Colonic mucosa (tissue), 4 donors: ENCODE measurements around the gene CYFIP1. TPM values are rescaled to one million over a fixed set of nuclear protein-coding genes. Genes with fewer than 3 reads are reported as not detected.

ENCODE experiments used
- DNase-seq: peaks from one replicate; pipeline ENCODE4 v3.0.0-alpha.2; 2020
- H3K27ac ChIP-seq: fragments of 200-600 bp; one replicate; pipeline ENCODE4 v1.8.0; 2021
- H3K27me3 ChIP-seq: fragments of 200-600 bp; one replicate; pipeline ENCODE4 v1.8.0; 2021
- H3K36me3 ChIP-seq: fragments of 200-600 bp; one replicate; pipeline ENCODE4 v1.8.0; 2021
- H3K4me1 ChIP-seq: fragments of 200-600 bp; one replicate; pipeline ENCODE4 v1.8.0; 2021; ENCODE audit warnings: mild to moderate bottlenecking
- H3K4me3 ChIP-seq: fragments of 200-600 bp; one replicate; pipeline ENCODE4 v1.8.0; 2021
- H3K9ac ChIP-seq, 2 donors: one replicate each; pipeline ENCODE4 v1.7.0; 2013; ENCODE audit warnings: control low read depth in 2 of 2, low read depth in 2 of 2, low read length in 2 of 2
- H3K9me3 ChIP-seq: fragments of 200-600 bp; one replicate; pipeline ENCODE4 v1.8.0; 2021
- CTCF ChIP-seq: fragments of 200-600 bp; IDR thresholded peaks from one replicate; pipeline ENCODE4 v1.8.0; 2022; ENCODE audit warnings: antibody characterized with exemption, mild to moderate bottlenecking
- intact Hi-C: fragments of 100-400 bp; cut with DNase I; formaldehyde crosslinking; loops from one replicate; pipeline ENCODE4 v1.14.1; 2022
- total RNA-seq, 2 donors: library from RNA; stranded (reverse); fragmentation: NEBNext Ultra II Directional in 1 of 2; extraction: Animal tissue kit (Norgen Biotek cat#: 25700) in 1 of 2; gene quantifications; one replicate each; pipeline ENCODE4 v1.2.1, GENCODE V29; 2021
- donor health status: healthy.
- donor health status: DM: no; HTN: no; CAD: no.
- donor health status: DM: no; HTN: no; CAD: no.

Gene CYFIP1
- total RNA-seq, 2 donors from 2014 or later = 119 to 165 TPM

DNA sequence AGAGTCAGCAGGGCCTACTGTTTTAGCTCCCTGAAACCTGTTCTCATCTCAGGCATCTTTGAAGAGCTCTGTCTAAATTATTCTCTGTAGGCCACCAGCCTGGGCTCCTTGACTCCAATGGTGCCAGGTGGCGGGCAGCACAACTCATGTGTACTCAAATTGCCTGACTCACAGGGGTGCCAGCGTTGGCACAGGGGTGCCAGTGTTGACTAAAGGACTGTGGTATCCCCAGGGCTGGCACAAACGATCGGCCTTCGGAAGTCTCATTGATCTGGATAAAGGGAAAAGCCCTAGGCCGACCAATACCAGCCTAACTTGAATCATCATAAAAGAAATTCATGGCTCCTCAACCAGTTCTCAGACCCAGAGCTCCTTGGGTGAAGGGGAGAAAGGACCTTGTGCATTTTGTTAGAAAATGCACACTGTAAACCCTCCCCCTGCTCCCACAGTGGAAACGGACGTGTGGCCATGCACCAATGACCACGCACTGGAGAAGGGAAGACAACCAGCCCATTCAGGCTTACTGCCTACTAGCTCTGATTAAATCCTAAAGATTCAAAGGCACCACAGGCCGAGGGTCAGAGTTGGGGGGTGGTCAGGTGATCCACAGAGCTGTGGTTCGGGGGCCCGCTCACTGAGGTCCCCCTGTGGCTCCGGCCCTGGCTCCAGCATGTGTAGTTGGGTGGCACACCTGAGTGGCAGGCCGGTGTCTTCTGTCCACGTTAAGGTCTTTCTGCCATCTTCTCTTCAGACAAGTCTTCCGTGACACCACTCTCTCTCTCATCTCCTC is 72.8 kb downstream of the CYFIP1 start:
- TF ChIP-seq CTCF = no peak
- H3K4me1 ChIP-seq = no peaks in the 10 kb centered on the region
- no peak for DNase-seq
- peaks cover 11% of the 10 kb centered on the region for H3K36me3 ChIP-seq
- intact Hi-C loops = no loop called here
- H3K9me3 ChIP-seq = no peaks in the 10 kb centered on the region
- H3K27me3 ChIP-seq = no peaks in the 10 kb centered on the region
- no peak overlapping the region for H3K4me3 ChIP-seq
- H3K9ac ChIP-seq = no peak overlapping the region
- H3K27ac ChIP-seq = no peak overlapping the region

DNA sequence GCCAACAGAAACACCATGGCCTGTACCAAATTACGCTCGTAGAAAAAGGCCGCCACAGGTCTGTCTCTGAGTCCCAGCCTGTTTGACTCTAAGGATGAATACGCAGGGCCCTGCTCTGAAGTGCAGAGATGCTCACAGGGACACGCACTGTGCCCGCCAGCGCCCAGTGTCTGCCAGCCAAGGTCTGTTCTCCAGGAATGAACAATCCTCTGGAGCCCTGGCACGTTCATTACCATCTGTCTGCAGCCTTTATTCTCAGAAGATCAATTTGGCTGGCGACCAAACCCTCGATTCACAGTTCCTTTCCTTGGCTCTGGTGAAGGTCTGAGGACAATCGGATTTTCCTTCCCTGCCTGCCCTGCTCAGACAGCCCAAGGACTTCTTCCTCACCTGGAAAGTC is 75.4 kb downstream of the CYFIP1 start:
- Histone ChIP-seq H3K4me1 (no peaks in the 10 kb centered on the region), H3K9me3 (no peaks in the 10 kb centered on the region), H3K4me3 (no peak overlapping the region), H3K9ac (no peak overlapping the region), H3K36me3 (peaks cover 14% of the 10 kb centered on the region), H3K27me3 (no peaks in the 10 kb centered on the region), H3K27ac (no peak overlapping the region)
- no peak for TF ChIP-seq CTCF
- intact Hi-C loops = no loop called here
- no peak for DNase-seq

GRCh38 chr15:22903961-22904534 is 76.1 kb downstream of the CYFIP1 start:
- no peak overlapping the region for H3K27ac ChIP-seq
- H3K27me3 ChIP-seq = no peaks in the 10 kb centered on the region
- no peak overlapping the region for H3K9ac ChIP-seq
- intact Hi-C loops = no loop called here
- no peaks in the 10 kb centered on the region for H3K4me1 ChIP-seq
- TF ChIP-seq CTCF = no peak
- H3K9me3 ChIP-seq = no peaks in the 10 kb centered on the region
- peak; percentile 51 for DNase-seq
- H3K36me3 ChIP-seq = peaks cover 12% of the 10 kb centered on the region
- H3K4me3 ChIP-seq = no peak overlapping the region

DNA sequence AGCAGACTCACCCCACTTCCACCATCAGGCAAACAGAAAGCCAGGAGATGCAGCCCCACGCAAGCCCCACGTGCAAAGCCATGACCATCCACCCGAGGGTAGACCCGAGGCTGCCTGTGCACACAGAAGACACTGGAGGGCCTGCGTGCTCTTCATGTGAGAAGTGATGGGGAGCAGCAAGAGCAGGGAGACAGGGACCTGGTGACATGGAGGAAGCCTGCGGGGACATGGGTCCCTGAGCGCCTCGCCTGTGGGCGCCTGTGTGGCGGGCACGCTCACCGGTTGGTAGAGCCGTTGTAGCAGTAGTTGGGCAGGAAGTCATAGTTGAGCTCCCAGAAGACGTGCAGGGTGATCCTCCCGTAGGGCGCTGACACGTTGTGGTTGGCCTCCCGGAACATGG is 76.7 kb downstream of the CYFIP1 start:
- intact Hi-C loops = no loop called here
- Histone ChIP-seq H3K4me3 (no peak overlapping the region), H3K4me1 (no peaks in the 10 kb centered on the region), H3K9ac (no peak overlapping the region), H3K36me3 (peaks cover 9% of the 10 kb centered on the region), H3K9me3 (no peaks in the 10 kb centered on the region), H3K27ac (no peak overlapping the region), H3K27me3 (no peaks in the 10 kb centered on the region)
- no peak for TF ChIP-seq CTCF
- no peak for DNase-seq

- H3K27ac ChIP-seq = no peak overlapping the region
- peaks cover 9% of the 10 kb centered on the region for H3K36me3 ChIP-seq
- no peak for TF ChIP-seq CTCF
- intact Hi-C loops = no loop called here
- no peaks in the 10 kb centered on the region for H3K9me3 ChIP-seq
- H3K4me1 ChIP-seq = no peaks in the 10 kb centered on the region
- H3K4me3 ChIP-seq = no peak overlapping the region
- no peak overlapping the region for H3K9ac ChIP-seq
- DNase-seq = no peak
- H3K27me3 ChIP-seq = no peaks in the 10 kb centered on the region
Observed at GRCh38 chr15:22902981-22903380, 77.2 kb downstream of the CYFIP1 start.
